PC-3 (cell line): ENCODE data around the gene MSH2. TPM values are rescaled to one million over a fixed set of nuclear protein-coding genes. Genes with fewer than 3 reads are reported as not detected.
"Not testable (repeated sequence)": the region's sequence is repeated elsewhere in the genome, so short reads cannot be mapped to it uniquely, and the experiment has no call there.

Source experiments
- ATAC-seq: fragments of 200-7000 bp; cut with Tn5 transposase; 2 replicates; pipeline ENCODE4 v1.9.1; 2020; ENCODE audit warnings: mild to moderate bottlenecking, moderate library complexity
- BruUV-seq: library from RNA; stranded (reverse); fragments of 400-500 nt; replicated peaks from 2 replicates; lab custom pipeline; 2021; lab: Mats Ljungman, UMichigan
- CTCF ChIA-PET: fragments of 300-600 bp; sonication (Branson Sonifier 250); formaldehyde crosslinking; loops from one replicate; lab custom pipeline; 2022; ENCODE audit warnings: antibody characterized with exemption; lab: Charles Lee
- POLR2A ChIA-PET: fragments of 300-600 bp; sonication (Branson Sonifier 250); formaldehyde crosslinking; loops from one replicate; lab custom pipeline; 2022; ENCODE audit warnings: antibody characterized with exemption; ENCODE audit not compliant: unreplicated experiment; lab: Charles Lee
- DNase-seq: peaks from one replicate; pipeline ENCODE4 v3.0.0-alpha.2; 2015
- H2AFZ ChIP-seq: fragments of 300-600 bp; sonication (generic); 2 replicates; pipeline ENCODE4 v1.6.0; 2016; ENCODE audit warnings: antibody characterized with exemption, low read length
- H3F3A ChIP-seq: fragments of 300-600 bp; sonication (generic); one replicate; pipeline ENCODE4 v1.6.0; 2017; ENCODE audit warnings: antibody characterized with exemption, low read length, control low read depth, mild to moderate bottlenecking; ENCODE audit not compliant: unreplicated experiment
- H3K27ac ChIP-seq: fragments of 300-600 bp; sonication (generic); 2 replicates; pipeline ENCODE4 v1.5.1; 2016; ENCODE audit warnings: mild to moderate bottlenecking, low read length
- H3K27me3 ChIP-seq: fragments of 300-600 bp; sonication (generic); 2 replicates; pipeline ENCODE4 v1.6.1; 2016; ENCODE audit warnings: low read length, mixed read lengths
- H3K36me3 ChIP-seq: fragments of 300-600 bp; sonication (generic); 2 replicates; pipeline ENCODE4 v1.6.1; 2016; ENCODE audit warnings: low read depth, mixed run types, low read length, mixed read lengths
- H3K4me1 ChIP-seq: fragments of 300-600 bp; sonication (generic); 2 replicates; pipeline ENCODE4 v1.5.1; 2016; ENCODE audit warnings: low read length; ENCODE audit not compliant: insufficient read depth
- H3K4me2 ChIP-seq: fragments of 300-600 bp; sonication (generic); 2 replicates; pipeline ENCODE4 v1.6.0; 2016; ENCODE audit warnings: low read length
- H3K4me3 ChIP-seq: fragments of 300-600 bp; sonication (generic); 2 replicates; pipeline ENCODE4 v1.5.1; 2016; ENCODE audit warnings: mild to moderate bottlenecking, low read length, mixed read lengths
- H3K79me2 ChIP-seq: fragments of 300-600 bp; sonication (generic); 2 replicates; pipeline ENCODE4 v1.6.1; 2017; ENCODE audit warnings: low read length, mixed read lengths
- H3K9ac ChIP-seq: fragments of 300-600 bp; sonication (generic); 2 replicates; pipeline ENCODE4 v1.6.0; 2016; ENCODE audit warnings: mild to moderate bottlenecking, low read length
- H3K9me2 ChIP-seq: fragments of 300-600 bp; sonication (generic); replicated peaks from 2 replicates; pipeline ENCODE4 v1.6.1; 2016; ENCODE audit warnings: mixed run types, low read length, mixed read lengths
- H3K9me3 ChIP-seq: fragments of 300-600 bp; sonication (generic); 2 replicates; pipeline ENCODE4 v1.6.1; 2016; ENCODE audit warnings: low read length, mixed read lengths
- H4K20me1 ChIP-seq: fragments of 300-600 bp; sonication (generic); 2 replicates; pipeline ENCODE4 v1.6.1; 2016; ENCODE audit warnings: low read length, mixed read lengths
- CTCF ChIP-seq: fragments of 300-600 bp; sonication (generic); conservative IDR thresholded peaks from 2 replicates; pipeline ENCODE4 v1.5.1; 2017; ENCODE audit warnings: antibody characterized with exemption, low read depth, mild to moderate bottlenecking, low read length
- EZH2 ChIP-seq: fragments of 300-600 bp; sonication (generic); IDR thresholded peaks from one replicate; pipeline ENCODE4 v1.6.1; 2017; ENCODE audit warnings: antibody characterized with exemption, mild to moderate bottlenecking, low read length; ENCODE audit not compliant: unreplicated experiment
- EZH2phosphoT487 ChIP-seq: fragments of 300-600 bp; sonication (generic); IDR thresholded peaks from 2 replicates; pipeline ENCODE4 v1.6.1; 2018; ENCODE audit warnings: mild to moderate bottlenecking, antibody characterized with exemption, low read length, borderline replicate concordance
- intact Hi-C: fragments of 100-400 bp; cut with micrococcal nuclease; formaldehyde crosslinking; loops from 2 replicates; pipeline ENCODE4 v1.9.0; 2023
- total RNA-seq: library from RNA; depleted of rRNA; stranded (reverse); fragments of >200 nt; gene quantifications from 2 replicates; pipeline ENCODE4 v1.2.3, GENCODE V29; 2014

Gene MSH2
- total RNA-seq, 1 experiment from 2014 or later = 70.7 TPM

- peak overlapping the region; percentile 43 for H3K4me2 ChIP-seq
- H3K27ac ChIP-seq = 0 out of 2 replicates have a peak overlapping the region, but pooled peaks have one; percentile 8
- H3K36me3 ChIP-seq = peaks cover 20% of the 10 kb centered on the region
- ATAC-seq (peak; percentile 88), DNase-seq (peak; percentile 82)
- no peak for TF ChIP-seq CTCF
- no peak for TF ChIP-seq EZH2phosphoT487
- no peak for TF ChIP-seq EZH2
- H3K4me1 ChIP-seq = peaks cover 25% of the 10 kb centered on the region
- H4K20me1 ChIP-seq = no peaks in the 10 kb centered on the region
- H2AFZ ChIP-seq = no peak overlapping the region
- H3K9ac ChIP-seq = no peak overlapping the region
- CTCF ChIA-PET = interaction anchor here (1.0 kb wide), 1 partner anchor 677 kb away, joined by 6 read pairs; no protein-coding TSS in a partner anchor
- H3K9me3 ChIP-seq = no peaks in the 10 kb centered on the region
- POLR2A ChIA-PET = interaction anchor here (0.6 kb wide), 1 partner anchor 12 kb away, joined by 18 read pairs; no protein-coding TSS in a partner anchor
- no peak overlapping the region for H3K4me3 ChIP-seq
- BruUV-seq = no TSS peak
- H3K79me2 ChIP-seq = peaks cover 8% of the 10 kb centered on the region
- H3F3A ChIP-seq = no peaks in the 10 kb centered on the region
- no peaks in the 10 kb centered on the region for H3K27me3 ChIP-seq
- H3K9me2 ChIP-seq = no peaks in the 10 kb centered on the region
- intact Hi-C loops = no loop called here
These were observed 26.8 kb downstream of the MSH2 start for GRCh38 chr2:47429795-47430194.

GRCh38 chr2:47433006-47433405, 30.1 kb downstream of the MSH2 start:
- ATAC-seq, H3K27me3 ChIP-seq, H2AFZ ChIP-seq, H3K4me2 ChIP-seq, BruUV-seq, H3F3A ChIP-seq, H3K9ac ChIP-seq, intact Hi-C loops, H3K27ac ChIP-seq, CTCF ChIA-PET, DNase-seq, H4K20me1 ChIP-seq, H3K4me3 ChIP-seq, H3K9me2 ChIP-seq, H3K9me3 ChIP-seq, POLR2A ChIA-PET, H3K79me2 ChIP-seq: not testable (repeated sequence)
- peaks cover 14% of the 10 kb centered on the region for H3K4me1 ChIP-seq
- H3K36me3 ChIP-seq = peaks cover 17% of the 10 kb centered on the region

GRCh38 chr2:47433445-47433844, 30.5 kb downstream of the MSH2 start:
- H2AFZ ChIP-seq, intact Hi-C loops, H3K4me2 ChIP-seq, H3K9ac ChIP-seq, H4K20me1 ChIP-seq, H3F3A ChIP-seq, BruUV-seq, H3K27me3 ChIP-seq, POLR2A ChIA-PET, CTCF ChIA-PET, H3K9me3 ChIP-seq, H3K79me2 ChIP-seq, H3K4me3 ChIP-seq, ATAC-seq, DNase-seq, H3K27ac ChIP-seq, H3K9me2 ChIP-seq: not testable (repeated sequence)
- peaks cover 22% of the 10 kb centered on the region for H3K36me3 ChIP-seq
- H3K4me1 ChIP-seq = peaks cover 14% of the 10 kb centered on the region
